HT1080 (cell line): Measurements from ENCODE around the gene SH3RF1. TPM values are rescaled to one million over a fixed set of nuclear protein-coding genes. Genes with fewer than 3 reads are reported as not detected.

Source experiments
- DNase-seq: peaks from one replicate; pipeline ENCODE4 v3.0.0-alpha.2; 2015; ENCODE audit warnings: low read depth
- total RNA-seq: library from RNA; depleted of rRNA; stranded (reverse); fragments of >200 nt; shearing (Covaris generic); gene quantifications from 2 replicates; pipeline ENCODE4 v1.2.3, GENCODE V29; 2014

Gene SH3RF1
- total RNA-seq, 1 experiment from 2014 or later = 12.0 TPM

DNA sequence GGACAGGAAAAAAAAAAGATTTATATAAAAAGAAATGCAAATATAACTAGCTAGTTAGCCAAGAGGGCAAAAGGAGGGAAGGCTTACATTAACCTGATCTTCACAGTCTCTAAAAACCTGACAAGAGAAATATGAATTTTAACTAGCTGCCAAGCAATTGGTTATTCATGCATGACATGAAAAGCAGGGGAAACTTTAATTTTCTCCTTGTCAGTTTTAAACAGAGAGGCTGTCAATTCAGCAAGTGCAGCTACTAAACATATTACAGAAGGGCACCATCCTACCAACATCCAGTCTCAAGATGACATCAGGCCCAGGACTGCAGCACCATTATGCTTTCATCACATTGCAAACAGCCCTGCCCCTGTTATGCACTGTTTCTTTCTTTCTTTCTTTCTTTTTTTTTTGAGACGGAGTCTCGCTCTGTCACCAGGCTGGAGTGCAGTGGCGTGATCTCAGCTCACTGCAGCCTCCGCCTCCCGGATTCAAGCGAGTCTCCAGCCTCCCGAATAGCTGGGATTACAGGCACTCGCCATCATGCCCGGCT lies 221.8 kb downstream of the SH3RF1 start:
- DNase-seq = no peak

DNA sequence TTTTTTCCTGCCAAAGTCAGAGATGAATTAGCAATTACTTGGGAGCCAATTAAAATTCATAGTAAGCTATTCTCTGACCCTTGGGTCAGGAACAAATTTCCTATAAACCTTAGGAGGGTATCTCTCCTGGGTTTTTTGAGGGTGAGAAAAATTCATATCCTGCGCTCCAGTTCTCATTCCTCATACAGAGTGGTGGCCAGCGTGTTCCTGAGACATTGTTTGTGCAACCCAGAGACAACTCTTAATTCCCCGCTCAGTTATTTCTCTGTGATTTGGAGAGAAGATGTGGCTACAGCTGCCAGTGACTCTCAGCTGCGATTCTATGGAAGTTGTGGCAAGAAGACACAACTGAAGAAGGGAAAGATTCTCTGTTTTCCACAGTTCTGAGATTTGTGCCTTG lies 222.8 kb downstream of the SH3RF1 start:
- DNase-seq = no peak

DNA sequence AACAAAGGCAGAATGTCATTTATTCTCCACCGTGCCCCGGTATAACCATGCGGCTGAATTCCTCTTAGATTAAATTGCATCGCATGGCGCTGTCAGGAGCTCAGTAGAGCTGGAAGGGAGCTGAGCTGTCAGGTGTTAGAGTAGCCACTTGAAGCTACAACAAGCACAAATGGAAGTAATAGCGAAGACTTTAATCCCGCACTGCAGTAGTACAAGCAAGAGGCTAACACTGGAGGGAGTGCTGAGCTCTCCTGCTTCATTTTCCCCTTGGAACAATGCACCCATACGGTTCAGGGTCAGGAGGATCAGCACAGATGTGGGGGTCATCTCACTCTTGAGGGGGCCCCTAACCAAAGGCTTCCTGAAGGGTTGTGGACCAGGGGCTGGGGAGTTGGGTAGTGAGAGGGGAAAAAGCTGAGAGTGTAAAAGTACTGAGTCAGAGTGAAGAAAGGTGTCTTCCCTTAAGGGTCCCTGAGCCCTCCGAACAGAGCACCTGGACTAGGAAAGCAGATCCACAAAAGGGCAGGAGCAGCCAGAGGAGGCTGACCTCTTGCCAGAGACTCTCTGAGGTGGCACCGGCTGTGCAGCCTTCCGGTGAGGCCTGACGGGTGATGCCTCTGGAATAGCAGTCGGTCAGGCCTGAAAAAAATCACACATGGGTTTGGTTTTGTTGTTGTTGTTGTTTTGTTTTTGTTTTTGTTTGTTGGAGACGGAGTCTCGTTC lies 224.7 kb downstream of the SH3RF1 start:
- DNase-seq = no peak

DNA sequence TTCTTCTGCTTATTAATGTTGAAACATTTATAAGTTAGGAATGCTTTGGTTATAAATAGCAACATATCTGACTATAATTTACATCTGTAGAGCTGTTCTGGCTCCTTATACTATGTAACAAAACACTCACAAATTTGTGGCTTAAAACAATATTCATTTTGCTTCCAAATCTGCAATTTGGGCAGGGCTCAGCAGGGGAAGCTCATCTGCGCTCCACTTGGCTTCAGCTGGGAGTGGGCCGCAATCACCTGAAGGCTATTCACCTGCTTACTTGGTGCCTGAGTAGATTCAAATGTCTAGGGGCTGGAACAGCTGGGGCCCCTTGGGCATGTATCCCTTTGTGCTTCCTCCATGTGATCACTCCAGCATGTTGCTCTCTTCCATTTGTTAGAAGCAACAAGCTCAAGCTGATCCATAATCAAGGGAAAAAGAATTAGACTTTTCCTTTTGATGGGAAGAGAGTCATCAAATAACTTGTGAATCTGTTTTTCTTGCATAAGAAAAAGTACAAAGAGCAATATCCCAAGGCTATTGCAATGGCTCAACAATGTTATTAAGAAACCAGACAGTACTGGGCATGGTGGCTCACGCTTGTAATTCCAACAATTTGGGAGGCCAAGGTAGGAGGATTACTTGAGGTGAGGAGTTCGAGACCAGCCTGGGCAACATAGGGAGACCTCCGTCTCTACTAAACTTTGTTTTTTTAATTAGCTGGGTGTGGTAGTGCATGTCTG lies 225.9 kb downstream of the SH3RF1 start:
- DNase-seq = no peak
